AG09319 (cell line): ENCODE data around the gene RBM4B.

Experiments used
- DNase-seq: peaks from one replicate; pipeline ENCODE4 v3.0.0-alpha.2; 2010; ENCODE audit warnings: low read depth; ENCODE audit errors: extremely low read depth
- TF ChIP-seq, protein P1 (sequence below): IDR thresholded peaks from 2 replicates; pipeline ENCODE4 v1.5.1; 2011; ENCODE audit warnings: low read depth, mild to moderate bottlenecking, inconsistent platforms, low read length, moderate library complexity

RBM4B gene

DNA sequence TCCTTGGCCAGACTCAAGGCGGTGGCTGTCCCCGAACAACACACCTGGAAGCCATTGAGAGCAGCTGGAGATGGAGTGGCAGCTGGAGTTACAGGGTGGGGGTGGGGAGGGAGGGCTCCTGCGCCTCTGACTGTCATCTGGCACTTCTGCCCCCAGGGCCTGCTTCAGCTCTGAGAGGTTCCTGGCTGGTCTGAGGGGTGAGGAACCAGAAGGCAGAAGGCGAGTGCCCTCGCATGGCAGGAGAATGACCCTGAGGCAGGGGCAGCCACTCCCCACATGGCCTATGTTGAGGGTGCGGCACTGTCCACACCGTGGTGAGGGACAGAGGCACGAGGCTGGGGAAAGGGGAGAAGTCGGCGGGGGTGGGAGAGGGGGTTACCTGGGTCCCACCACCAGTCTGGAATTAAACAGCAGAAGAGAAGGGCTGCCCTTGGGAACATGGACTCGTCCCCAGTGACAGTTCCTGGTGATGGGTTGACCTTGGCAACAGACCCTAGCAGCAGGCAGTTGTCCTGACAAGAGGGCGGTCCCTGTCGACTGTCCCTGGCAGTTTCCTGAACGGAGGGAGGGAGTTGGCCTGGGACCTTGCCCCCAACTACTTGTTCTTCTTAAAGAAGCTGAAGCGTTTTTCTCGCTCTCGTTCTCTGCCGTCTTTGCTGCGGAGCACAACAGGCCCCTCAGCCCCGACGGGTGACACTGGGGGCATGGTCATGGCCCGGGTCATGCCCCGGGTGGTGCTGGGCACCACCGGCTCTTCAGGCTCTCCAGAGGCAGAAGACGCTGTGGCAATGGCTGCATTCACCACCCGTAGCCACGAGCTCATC is 7.8 kb upstream of the RBM4B start:
- DNase-seq = no peak
- TF ChIP-seq, protein P1, sequence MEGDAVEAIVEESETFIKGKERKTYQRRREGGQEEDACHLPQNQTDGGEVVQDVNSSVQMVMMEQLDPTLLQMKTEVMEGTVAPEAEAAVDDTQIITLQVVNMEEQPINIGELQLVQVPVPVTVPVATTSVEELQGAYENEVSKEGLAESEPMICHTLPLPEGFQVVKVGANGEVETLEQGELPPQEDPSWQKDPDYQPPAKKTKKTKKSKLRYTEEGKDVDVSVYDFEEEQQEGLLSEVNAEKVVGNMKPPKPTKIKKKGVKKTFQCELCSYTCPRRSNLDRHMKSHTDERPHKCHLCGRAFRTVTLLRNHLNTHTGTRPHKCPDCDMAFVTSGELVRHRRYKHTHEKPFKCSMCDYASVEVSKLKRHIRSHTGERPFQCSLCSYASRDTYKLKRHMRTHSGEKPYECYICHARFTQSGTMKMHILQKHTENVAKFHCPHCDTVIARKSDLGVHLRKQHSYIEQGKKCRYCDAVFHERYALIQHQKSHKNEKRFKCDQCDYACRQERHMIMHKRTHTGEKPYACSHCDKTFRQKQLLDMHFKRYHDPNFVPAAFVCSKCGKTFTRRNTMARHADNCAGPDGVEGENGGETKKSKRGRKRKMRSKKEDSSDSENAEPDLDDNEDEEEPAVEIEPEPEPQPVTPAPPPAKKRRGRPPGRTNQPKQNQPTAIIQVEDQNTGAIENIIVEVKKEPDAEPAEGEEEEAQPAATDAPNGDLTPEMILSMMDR = no peak

DNA sequence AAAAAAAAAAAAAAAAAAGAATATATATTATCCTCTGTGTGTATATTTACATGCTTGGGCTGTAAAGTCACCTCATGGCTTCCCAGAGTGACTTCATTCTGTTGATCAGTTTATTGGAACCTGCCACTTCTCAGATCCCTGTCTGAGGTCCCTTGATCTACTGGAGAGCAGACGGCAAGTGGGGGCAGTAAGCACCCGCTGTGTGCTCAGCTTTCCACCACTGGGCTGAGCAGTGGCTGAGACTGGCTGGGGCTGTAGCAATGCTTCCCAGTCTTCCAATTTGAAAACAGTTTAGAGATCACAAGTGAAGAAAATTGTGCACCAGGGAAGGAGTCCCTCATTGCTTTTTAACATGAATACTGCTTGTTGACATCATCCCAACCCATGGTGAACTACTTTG is 6.9 kb upstream of the RBM4B start:
- TF ChIP-seq, protein P1 = no peak
- DNase-seq = no peak

DNA sequence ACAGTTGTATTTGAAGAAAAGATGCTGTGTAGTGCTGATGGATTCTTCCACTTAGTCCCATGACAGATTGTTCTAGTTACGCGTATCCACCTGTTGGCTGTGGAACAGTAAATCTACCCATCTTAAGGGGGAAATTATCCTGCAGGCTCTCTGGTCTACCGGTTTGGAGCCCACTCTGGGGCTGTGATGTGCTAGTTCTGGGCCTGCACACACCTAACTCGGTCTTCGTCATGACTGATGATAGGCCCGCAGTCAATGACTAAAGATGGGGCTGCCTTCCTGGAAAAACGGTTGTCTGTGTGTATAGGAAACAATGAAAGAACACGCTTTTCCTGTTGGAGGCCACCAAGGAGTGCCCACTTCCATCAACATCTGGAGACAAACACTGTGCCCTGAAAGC is 6.2 kb upstream of the RBM4B start:
- no peak for DNase-seq
- TF ChIP-seq, protein P1 = no peak

DNA sequence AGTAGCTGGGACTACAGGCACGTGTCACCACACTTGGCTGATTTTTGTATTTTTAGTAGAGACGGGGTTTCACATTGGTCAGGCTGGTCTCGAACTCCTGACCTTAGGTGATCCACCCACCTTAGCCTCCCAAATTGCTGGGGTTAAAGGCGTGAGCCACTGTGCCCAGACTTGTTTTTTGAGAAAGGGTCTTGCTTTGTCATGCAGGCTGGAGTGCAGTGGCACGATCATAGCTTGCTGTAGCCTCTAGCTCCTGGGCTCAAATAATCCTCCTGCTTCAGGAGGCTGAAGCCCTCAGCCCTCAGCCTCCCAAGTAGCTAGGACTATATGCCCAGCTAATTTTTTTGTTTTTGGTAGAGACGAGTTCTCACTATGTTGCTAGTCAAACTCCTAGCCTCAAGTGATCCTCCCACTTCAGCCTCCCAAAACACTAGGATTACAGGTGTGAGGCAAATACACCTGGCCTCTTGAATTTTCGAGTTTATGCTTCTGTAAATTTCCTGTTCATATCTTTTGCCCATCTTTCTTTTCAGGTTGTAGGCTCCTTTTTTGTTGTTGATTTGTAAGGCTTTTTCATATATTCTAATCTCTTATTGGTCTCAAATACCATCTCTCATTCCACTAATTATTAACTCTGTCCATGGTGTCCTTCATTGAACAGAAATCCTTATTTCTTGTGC is 3.4 kb upstream of the RBM4B start:
- TF ChIP-seq, protein P1 = no peak
- no peak for DNase-seq

DNA sequence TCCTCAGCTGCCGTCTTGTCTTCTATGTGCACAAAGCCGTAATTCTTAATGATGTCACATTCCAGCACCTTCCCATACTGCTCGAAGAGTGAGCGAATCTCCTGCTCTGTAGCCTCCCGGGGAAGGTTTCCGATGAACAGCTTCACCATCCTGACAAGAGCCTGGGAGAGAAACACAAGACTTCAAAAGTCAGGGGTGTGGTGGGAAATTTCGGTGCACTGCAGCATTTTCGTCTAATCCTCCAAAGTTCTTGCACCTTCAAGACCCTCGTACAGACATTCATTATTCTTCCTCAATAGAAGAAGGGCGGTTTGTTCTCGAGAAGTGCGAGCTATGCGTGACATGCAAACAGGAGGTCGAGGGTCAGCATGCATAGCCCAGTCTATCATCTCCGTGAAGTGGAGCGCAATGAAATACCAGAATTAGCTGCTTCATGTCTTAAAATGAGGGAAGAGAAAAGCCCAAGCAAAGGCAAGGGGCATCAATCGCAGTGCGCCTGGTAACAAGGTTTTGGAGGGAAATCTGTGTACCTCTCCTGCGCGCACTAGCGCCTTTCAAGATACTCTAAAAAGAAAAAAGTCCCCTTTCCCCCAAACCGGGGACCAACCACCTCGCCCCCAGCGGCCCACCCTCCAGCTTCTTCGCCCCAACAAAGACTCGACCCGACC is 622 bp downstream of the RBM4B start:
- DNase-seq = no peak
- TF ChIP-seq, protein P1 = no peak

DNA sequence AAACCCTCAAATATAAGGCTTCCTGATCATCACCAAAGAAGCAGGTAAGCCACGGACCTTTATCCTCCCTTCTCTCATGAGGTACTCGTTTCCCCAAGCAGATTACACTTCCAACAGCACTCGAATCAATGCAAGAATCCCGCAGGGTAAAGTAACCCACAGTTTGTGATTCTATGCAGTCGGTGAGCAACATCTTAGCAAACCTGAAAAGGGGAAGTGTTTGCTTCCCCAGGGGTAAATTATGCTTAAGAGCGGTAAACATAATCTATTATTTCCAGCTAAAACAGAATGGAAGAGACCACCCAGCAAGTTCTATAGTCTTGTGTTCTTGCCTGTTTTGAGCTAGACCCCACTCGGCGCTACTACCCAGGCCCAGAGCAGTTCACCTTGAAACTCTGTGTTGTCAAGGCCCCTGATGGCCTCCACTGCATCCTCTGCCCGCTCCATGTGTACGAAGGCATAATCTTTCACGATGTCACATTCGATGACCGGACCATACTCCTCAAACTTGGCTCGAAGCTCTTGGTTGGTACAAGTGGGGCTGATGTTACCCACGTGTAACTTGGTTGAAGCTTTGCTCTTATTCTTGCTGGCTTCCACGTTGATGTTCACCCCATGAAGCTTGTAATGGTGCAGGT is 1.3 kb downstream of the RBM4B start:
- TF ChIP-seq, protein P1 = no peak
- no peak for DNase-seq
